Stimulated activated CD8-positive, alpha-beta memory T cell treated with anti-CD3 and anti-CD28 coated beads, Interleukin-4, amount 100 ng/mL, for 4 hours (primary cell): Measurements from ENCODE around the gene MECP2.

Experiments used
- DNase-seq, 2 donors: peaks; one replicate each; pipeline ENCODE4 v3.0.0-alpha.2; 2020; ENCODE audit warnings: low read depth in 2 of 2, low spot score in 1 of 2

The MECP2 gene

GRCh38 chrX:154019061-154019621 is 78.4 kb downstream of the MECP2 start:
- DNase-seq: no peak

DNA sequence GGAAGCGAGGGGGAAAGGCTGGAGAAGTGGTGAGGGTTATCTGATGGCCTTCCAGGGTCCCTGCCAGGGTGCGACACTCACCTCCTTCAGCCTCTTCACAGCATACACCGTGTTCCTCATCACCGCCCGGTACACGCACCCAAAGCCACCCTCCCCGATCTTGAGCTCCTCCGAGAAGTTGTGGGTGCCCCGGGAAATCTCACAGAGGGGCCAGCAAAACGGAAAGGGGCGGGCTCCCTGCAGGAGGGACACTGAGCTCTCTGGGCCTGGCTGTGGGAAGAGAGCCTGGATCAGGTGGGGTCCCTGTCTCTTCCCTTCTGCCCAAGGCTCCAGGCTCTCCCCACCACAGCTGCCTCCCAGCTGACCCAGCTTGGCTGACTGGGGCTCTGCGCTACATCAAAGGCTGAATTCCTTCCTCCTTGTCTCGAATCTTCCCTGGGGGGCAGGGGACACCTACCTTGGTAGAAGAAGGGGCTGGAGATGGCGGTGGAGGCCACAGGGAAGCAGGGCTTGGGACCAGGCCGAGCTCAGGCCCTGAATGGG is 78.9 kb downstream of the MECP2 start:
- DNase-seq: no peak

GRCh38 chrX:154017766-154018517 is 79.6 kb downstream of the MECP2 start:
- no peak for DNase-seq

GRCh38 chrX:154016366-154017076 is 81.0 kb downstream of the MECP2 start:
- DNase-seq: no peak

DNA sequence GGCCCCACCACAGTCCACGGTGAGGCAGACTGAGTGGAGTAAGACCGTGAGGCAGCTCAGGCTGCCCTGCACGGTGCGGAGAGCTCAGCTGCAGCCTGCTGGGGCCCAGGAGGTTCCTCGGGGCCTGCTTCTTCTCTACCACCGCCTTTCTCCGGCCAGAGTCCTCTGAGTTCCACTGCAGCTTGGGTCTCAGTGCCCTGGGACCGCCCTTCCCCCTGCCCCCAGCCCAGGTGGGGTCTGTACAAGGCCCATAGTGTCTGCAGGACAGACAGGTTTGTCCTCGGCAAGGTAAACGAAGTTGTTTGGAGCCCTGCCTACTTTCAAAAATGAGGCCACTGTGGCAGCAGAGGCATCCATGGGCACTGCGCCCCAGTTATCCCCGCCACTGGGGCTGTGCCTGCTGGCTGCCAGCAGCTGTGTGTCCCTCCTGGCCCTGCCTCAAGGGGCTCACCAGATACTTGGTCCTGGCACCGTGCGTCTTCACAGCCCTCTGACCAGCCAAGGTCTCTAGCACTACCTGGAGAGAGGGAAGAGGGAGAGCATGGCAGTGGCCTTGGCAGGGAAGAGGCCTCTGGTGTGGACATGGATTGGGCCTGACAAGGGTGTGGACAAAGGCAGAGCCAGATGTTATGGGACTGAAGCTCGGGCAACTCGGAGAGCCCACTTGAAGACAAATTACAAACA is 81.8 kb downstream of the MECP2 start:
- DNase-seq: no peak

- no peak for DNase-seq
These were observed 82.8 kb downstream of the MECP2 start for GRCh38 chrX:154014429-154015380.

GRCh38 chrX:154013614-154014360 is 83.7 kb downstream of the MECP2 start:
- DNase-seq: peak in 1 of 2 donors; percentile 22

DNA sequence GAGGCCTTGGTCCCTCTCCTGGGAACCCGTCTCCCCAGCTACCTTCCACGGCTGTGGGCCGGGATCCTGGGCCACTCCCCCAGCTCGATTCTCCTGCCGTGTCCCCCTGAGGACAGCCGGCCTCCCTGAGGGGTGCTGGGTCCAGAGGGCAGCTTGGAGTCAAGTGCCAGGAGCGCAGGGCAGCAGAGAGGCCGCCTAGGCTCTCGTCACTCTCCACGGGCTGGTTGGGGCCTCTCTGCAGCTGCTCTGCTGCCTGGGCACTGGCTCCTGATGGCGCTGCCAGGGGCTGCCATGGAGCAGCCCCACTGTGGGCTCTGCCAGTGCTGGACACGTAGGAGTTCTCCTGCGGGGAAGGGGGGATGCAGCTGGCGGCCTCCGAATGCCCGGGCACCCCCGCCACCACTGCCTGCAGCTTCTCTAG is 84.5 kb downstream of the MECP2 start:
- no peak for DNase-seq

DNA sequence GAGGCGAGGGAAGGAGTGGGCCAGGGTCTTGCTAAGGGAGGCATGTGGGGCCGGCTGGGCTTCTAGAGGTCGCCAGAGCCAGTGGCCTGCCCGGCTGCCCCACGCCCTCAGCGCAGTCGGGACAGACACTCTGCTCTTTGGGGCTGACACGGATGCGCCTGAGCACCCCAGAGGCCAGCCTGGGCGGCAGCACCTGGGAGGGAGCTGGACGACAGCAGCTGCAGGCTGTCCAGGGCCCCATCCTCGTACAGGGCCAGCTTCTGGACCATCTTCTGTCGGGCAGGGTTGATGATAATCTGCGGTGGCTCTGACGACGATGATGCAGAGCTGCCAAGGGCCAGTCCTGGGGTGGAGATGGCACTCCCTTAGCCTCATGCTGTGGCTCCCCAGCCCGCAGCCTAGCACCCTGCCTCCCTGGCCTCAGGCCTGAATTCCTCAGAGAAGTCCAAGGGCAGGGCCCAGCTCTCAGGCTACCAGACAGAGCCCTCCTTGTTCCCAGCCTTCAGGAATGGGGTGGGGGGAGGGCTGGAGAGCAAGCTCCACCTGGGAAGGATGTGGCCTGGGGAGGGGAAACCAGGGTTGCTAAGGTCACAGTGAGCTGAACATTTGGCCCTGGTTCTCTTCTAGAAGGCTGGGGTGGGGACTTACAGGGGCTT is 85.1 kb downstream of the MECP2 start:
- no peak for DNase-seq

DNA sequence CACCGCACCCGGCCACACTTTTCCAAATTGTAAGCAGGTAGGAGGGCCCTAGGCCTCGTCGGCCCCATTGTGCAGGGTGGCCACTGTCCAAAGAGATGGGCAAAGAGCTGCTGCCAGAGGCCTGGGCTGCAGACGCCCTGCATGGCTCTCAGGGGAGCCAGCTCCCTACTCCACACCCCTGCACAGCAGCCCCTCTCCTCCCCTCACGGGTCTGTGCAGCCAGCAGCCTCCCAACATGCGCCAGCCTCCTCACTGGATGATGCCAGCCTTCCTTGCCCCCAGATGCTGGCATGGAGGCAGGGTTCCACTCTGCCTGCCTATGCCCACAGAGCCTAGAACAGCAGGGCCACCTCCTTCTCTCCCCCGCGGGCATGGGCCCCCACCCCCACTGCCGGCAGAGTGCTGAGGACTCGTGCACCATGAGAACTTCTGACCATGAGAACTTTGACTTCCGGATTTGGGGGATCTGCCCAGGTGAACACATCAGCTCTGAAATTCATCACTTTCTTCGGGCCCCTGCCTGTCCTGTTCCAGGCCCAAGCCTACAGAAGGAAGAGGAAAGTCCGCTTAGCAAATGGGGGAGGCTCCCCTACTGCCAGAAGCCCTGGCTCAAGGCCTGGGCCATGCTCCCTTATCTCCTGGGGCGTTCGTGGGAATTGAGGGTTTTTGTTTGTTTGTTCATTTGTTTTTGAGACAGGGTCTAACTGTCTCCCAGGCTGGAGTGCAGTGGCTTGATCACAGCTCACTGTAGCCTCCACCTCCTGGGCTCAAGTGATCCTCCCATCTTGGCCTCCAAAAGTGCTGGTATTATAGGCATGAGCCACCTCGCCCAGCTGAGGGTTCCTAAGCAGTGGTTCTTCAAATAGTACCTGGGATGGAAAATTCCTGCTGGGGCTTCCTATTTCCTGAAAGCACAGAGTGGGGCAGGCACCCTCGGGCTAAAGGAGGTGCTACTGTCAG is 85.9 kb downstream of the MECP2 start:
- DNase-seq: no peak

DNA sequence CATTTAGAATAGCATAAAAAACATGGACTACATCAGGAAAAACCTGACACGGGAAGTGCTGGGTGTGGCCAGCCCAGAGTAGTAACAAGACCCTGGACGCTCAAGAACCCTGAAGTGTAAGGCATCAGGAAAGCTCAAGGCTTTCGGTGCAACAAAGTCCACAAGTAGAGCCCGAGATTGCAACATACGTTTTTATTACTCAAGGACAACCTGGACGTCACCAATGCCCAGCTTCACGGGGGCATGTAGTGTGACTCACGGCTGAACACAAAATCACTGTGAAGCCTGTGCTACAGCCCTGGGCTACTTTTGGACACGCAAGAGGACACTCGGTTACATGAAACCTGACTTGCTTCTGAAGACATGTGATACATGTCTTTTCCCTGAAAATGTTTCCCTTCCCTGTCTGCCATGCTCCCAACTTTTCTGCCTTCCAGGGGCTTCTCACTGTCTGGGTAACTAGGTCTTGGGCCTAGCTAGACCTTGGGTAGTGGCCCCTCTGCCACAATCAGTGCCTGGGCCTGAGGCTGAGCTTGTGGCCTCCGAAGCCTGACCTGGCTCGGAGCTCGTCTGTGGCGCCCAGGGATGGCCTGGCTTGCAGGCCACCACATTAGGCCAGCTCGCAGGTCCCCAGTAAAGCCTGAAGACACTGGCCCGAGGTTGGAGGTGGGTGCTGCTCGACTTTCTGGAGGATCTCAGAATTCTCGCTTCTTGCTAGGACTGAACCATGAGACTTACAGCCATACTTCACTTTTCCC is 87.0 kb downstream of the MECP2 start:
- no peak for DNase-seq

DNA sequence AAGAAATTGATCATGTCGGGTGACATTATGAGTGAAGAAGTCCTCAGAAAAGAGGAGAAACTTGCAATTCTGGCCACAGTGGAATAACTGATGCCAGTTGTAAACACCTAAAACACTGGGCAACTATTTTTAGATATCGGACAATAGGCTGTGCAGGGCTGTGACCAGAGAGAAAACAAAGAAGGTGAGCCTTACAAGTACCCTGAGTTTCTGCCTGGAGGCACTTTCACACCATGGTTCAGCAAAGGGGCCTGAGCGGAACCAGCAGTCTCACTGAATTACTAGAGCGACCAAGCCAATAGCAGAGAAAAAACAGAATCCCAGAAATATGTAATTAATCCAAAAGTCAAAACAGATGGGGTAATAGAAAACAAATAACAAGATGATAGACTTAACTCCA is 89.0 kb downstream of the MECP2 start:
- no peak for DNase-seq

GRCh38 chrX:154006947-154007346 is 90.6 kb downstream of the MECP2 start:
- DNase-seq: no peak

DNA sequence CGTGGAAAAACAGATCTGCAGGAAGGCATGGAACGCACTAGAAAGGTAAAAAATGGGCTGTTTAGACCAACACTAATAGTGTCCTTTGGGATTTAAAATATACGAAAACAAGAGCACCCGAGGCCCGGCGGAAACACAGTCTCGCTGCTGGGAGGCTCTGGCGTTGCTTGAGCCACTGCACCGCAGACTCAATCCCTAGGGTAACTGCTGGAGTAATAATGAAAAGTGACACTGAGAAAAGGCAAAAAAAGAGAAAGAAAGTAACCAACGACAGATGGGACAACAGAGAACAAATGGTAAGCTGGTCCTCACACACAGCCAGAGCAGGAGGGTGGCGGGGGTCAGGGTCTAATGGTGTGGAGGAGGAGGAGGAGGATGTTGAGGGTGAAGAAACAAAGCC is 93.2 kb downstream of the MECP2 start:
- DNase-seq: no peak

DNA sequence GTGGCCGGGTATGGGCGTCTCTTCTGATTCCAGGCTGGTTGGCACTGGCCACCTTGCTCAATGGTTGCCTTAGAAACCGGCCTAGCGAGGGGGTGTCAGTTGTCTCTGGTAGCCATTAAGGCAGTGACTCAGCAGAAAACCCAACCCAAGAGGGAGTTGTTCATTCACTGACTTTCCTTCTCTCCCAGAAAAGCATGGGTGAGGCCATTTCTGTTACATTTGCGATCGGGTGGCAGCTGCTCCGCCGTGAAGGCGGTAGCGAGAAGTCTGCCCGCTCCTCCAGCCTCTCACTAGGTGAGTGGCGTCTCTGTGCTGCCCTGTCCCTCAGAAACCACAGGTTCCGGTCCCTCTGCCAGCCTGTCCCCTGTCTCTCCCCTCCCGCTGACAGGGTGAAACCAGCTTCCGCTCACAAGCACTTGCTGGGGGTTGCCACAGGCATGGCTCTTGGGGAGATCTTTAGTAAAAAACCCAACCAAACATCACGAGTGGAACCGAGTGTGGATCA is 95.2 kb downstream of the MECP2 start:
- DNase-seq: no peak

GRCh38 chrX:154000051-154000450 is 97.5 kb downstream of the MECP2 start:
- no peak for DNase-seq
